HepG2 (cell line): ENCODE data around the gene ATP2B2. TPM values are rescaled to one million over a fixed set of nuclear protein-coding genes. Genes with fewer than 3 reads are reported as not detected.

Experiments
- CSRNP2 ChIP-seq: sonication (generic); formaldehyde crosslinking; conservative IDR thresholded peaks from 2 replicates; pipeline ENCODE4 v1.8.0; 2022; ENCODE audit warnings: low read depth, missing genetic modification reagents
- HINFP ChIP-seq: sonication (generic); formaldehyde crosslinking; IDR thresholded peaks from 2 replicates; pipeline ENCODE4 v1.4.0; 2020; ENCODE audit warnings: low read depth, mild to moderate bottlenecking, missing genetic modification reagents
- KDM5B ChIP-seq: sonication (generic); formaldehyde crosslinking; IDR thresholded peaks from 2 replicates; pipeline ENCODE4 v1.4.0; 2020; ENCODE audit warnings: missing genetic modification reagents, mild to moderate bottlenecking, borderline replicate concordance
- KLF16 ChIP-seq, 2 experiments: sonication (generic) in 1 of 2; formaldehyde crosslinking in 1 of 2; IDR thresholded peaks; 2 replicates each; pipeline versions ENCODE4 v1.6.1 to v1.8.0; 2016 to 2023; ENCODE audit warnings: missing genetic modification reagents in 2 of 2, missing compliant biosample characterization in 1 of 2
- KMT2A ChIP-seq: sonication (generic); formaldehyde crosslinking; IDR thresholded peaks from 2 replicates; pipeline ENCODE4 v1.4.0; 2020; ENCODE audit warnings: missing genetic modification reagents
- PPARG ChIP-seq: conservative IDR thresholded peaks from 2 replicates; pipeline ENCODE4 v1.6.1; 2016; ENCODE audit warnings: missing biosample characterization, missing genetic modification reagents
- RAD21 ChIP-seq: fragments of 450-650 bp; formaldehyde crosslinking; IDR thresholded peaks from 2 replicates; pipeline ENCODE4 v1.5.0; 2020; ENCODE audit warnings: mild to moderate bottlenecking
- SALL1 ChIP-seq: sonication (generic); formaldehyde crosslinking; IDR thresholded peaks from 2 replicates; pipeline ENCODE4 v1.8.0; 2022; ENCODE audit warnings: mild to moderate bottlenecking, missing genetic modification reagents
- ZMAT3 ChIP-seq: sonication (generic); formaldehyde crosslinking; conservative IDR thresholded peaks from 2 replicates; pipeline ENCODE4 v1.7.0; 2021; ENCODE audit warnings: missing genetic modification reagents
- ZNF296 ChIP-seq: sonication (generic); formaldehyde crosslinking; conservative IDR thresholded peaks from 2 replicates; pipeline ENCODE4 v1.5.0; 2020; ENCODE audit warnings: mild to moderate bottlenecking, missing genetic modification reagents
- polyA plus RNA-seq, 8 experiments: library from polyadenylated mRNA; depleted of rRNA in 3 of 8; stranded (reverse) in 7 of 8; unstranded in 1 of 8; fragments of >200 nt; fragmentation: Illumina TruSeq in 4 of 8; extraction: Trizol in 4 of 8; gene quantifications; 2 replicates each; pipeline versions ENCODE4 v1.2.1 to v1.2.3, GENCODE V29; 2011 to 2016; ENCODE audit warnings: low read depth in 4 of 8, missing spikeins in 1 of 8, mixed read lengths in 1 of 8; ENCODE audit not compliant: insufficient read depth in 1 of 8
- total RNA-seq, 5 experiments: library from RNA; depleted of rRNA; stranded (reverse); fragments of >200 nt; fragmentation: Illumina TruSeq; extraction: Trizol; gene quantifications; 2 replicates each; pipeline ENCODE4 v1.2.3, GENCODE V29; 2016; ENCODE audit warnings: low read depth in 1 of 5

Gene ATP2B2
- total and polyA plus RNA-seq, 2 of the 13 experiments (the other 11 are each of a cell fraction or from before 2014, with no cell fraction given) = 1.5 to 2.3 TPM

GRCh38 chr3:10344147-10344943 lies 161.0 kb downstream of the ATP2B2 start (continued):
- TF ChIP-seq CSRNP2 (CRISPR knock-in tag) (no peak), ZMAT3 (no peak), PPARG (no peak), HINFP (CRISPR knock-in tag) (0 out of 2 replicates have a peak, but pooled peaks have one; percentile 50), KDM5B (CRISPR knock-in tag) (0 out of 2 replicates have a peak, but pooled peaks have one; percentile 24), KMT2A (CRISPR knock-in tag) (no peak), KLF16 (CRISPR knock-in tag; IDR thresholded peaks at IDR 0.05) (no peak), SALL1 (CRISPR knock-in tag) (0 out of 2 replicates have a peak, but pooled peaks have one; percentile 13), RAD21 (CRISPR knock-in tag) (peak; percentile 50; the same call in 1 of the 2 replicates), ZNF296 (CRISPR knock-in tag) (no peak)
